HG03108 (cell line): ENCODE measurements around the gene CTXN1.
"Not testable (repeated sequence)": the region's sequence is repeated elsewhere in the genome, so short reads cannot be mapped to it uniquely, and the experiment has no call there.

ENCODE experiments used
- ATAC-seq: cut with Tn5 transposase; IDR thresholded peaks from one replicate; pipeline ENCODE4 v1.9.1; 2021; ENCODE audit warnings: moderate library complexity; ENCODE audit not compliant: unreplicated experiment

CTXN1 gene

DNA sequence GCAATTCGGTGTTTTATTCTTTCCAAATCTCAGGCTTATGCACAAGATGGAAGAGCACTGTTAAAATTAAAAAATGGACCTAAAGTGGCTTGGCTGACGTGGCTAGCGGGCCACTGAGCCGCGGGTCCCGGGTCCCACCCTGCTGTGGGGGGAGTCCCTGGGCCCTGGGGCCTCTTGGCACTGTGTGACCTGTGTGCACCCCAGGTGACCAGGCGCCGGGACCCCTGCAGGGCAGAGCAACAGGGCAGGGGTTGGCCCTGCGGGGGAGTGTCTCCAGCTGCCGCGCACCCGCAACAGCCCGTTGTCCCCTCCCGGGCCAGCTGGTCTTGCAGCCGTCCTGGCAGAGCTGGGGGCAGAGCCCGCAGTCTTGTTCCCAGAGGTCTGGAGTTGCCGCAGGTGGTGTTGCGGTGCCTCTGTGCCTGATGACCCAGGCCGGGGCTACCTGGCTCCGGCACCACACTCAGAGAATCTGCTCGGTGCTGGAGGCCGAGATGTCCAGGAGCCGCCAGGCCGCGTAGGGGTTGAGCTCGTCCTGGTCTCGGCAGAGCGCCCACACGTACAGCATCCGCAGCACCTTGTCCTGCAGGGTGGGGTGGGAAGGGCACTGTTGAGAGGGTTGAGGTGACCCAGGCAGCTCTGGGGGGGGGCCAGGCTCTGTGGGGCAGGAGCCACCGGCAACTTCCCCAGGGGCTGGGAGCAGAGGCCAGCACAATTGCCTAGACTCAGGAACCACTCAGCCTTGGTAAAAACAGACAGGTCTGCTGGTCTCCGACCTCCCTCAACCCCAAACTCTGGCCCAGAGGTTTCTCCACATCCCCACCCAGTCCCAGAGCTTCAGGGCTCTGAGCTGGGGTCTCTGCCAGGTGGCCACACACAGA is 1.0 kb upstream of the CTXN1 start:
- ATAC-seq = no peak

DNA sequence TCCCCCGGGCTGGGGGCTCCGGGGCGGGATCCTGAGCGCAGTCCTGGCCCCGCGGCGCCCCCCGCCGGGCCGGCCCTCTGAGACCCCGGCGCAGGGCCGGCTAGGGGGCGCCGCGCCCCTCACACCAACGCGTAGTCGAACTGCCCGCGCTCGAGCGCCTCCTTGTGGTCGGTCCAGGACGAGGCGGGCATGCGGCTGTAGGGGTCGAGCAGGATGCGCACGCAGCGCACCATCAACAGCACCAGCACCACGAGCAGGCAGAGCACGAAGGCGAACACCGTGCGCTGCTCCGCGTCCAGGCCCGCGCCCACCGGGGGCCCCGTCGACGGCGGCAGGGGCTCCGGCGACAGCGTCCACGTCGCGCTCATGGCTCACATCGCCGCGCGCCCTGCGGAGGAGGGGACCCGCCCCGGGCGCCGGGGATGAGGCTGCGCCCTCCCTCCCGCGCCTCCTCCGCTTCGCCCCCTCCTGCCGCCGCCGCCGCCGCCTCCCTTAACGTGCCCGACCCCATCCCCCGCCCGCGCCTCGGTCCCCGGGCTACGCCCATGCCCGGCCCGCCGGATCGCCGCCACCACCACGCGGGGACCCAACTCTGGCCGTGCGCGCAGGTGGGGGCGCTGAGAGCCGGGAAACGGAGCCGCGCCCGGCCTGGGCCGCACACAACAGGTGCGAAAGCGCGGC is 624 bp downstream of the CTXN1 start:
- no peak for ATAC-seq

DNA sequence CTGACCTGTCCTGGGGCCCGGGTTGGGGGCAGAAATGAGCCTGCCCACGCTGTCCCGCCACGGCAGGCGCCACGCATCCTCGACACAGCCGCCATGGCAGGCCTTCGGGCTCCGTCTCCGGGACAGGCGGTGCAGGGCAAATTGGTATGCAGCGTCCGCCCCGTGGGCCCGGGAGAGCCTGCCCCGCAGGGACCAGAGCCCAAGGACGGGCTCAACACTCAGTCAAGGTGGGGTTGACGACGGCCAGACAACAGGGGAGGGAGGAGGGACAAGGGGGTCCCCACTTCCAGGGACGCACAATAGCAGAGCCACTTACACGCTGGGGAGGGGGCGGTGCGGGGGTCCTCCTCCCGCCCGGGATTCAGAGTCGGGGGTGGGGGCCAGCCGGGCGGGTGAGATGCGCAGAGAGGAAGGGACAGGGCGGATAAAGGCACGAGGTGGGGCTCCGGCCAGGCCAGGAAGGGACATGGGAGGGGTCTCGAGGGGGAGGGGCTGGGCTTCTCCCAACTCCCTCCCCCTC is 1.2 kb downstream of the CTXN1 start:
- ATAC-seq = no peak

DNA sequence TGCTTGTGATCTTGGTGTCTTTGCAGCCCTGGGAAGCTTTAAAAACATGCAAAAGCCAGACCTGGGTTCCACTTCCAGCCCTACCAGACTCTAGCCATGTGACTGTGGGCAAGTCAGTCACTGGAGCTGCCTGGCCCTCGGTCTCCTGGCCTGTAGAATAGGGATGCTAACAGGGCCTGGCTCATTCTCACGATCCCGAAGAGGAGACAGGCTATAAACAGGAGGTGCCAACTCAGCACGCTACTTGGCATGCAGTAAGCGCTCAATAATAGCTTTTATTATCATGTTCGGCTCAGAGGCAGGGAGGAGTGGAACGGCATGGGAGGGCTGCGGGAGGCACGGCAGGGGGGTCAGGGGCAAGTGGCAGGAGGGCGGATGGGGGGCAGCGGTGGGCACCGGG is 1.7 kb downstream of the CTXN1 start:
- ATAC-seq = no peak

DNA sequence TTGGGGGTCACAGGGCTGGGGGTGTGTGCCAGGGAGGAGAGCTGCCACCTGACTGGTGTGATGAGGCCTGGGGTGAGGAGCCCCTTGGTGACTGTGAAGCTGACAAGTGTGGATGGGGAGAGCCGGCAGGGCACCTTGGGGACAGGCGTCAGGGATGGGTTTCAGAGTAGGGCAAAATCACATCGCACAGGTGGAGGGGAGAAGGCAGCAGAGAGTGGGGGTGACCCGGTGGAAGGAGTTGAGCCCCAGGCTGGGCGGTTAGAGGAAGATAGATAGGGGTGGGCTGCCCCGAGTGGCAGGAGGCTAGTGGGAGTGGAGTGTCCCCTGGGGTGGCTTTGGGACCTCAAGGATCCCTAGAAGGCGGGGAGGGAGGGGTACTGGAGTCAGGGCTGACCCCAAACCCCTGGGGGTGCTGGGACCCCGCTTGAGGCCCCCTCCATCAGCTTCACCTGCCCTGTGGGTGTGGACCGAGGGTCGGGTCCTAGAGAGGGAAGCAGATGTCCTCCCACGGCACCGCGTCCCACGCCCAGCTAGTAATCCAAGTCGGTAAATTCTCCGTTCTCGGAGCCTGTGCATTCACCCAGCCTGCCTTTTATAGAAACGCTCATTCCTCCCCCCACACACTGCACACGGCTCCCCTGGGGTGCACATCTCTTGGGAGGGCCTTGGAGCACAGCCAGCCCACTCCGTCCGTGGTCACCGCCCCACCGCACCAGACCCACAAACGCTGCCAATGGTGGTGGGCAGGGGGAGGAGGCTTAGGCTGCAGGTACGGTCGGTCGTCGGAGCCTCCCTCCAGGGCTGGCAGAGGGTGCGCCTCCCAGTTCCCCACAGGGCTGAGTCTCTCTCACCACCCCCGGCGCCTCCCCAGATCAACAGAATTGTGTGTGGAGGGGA is 2.4 kb downstream of the CTXN1 start:
- no peak for ATAC-seq

DNA sequence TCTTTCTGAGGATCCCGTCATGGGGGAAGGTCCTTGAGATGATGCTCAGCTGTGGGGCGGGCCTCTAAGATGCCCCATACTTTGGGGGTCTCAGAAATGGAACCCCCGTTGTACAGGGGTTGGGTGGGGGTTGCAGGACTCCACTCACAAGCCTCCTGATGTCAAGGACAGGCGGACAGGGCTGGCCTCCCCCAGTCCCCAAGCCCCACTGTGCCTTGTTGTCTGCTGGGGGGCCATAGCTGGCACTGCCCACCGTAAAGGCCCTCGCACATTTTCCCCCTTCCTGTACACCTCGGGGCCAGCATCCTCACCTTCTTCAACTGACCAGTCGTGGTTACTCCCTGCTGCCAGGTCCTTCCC is 3.1 kb downstream of the CTXN1 start:
- no peak for ATAC-seq

DNA sequence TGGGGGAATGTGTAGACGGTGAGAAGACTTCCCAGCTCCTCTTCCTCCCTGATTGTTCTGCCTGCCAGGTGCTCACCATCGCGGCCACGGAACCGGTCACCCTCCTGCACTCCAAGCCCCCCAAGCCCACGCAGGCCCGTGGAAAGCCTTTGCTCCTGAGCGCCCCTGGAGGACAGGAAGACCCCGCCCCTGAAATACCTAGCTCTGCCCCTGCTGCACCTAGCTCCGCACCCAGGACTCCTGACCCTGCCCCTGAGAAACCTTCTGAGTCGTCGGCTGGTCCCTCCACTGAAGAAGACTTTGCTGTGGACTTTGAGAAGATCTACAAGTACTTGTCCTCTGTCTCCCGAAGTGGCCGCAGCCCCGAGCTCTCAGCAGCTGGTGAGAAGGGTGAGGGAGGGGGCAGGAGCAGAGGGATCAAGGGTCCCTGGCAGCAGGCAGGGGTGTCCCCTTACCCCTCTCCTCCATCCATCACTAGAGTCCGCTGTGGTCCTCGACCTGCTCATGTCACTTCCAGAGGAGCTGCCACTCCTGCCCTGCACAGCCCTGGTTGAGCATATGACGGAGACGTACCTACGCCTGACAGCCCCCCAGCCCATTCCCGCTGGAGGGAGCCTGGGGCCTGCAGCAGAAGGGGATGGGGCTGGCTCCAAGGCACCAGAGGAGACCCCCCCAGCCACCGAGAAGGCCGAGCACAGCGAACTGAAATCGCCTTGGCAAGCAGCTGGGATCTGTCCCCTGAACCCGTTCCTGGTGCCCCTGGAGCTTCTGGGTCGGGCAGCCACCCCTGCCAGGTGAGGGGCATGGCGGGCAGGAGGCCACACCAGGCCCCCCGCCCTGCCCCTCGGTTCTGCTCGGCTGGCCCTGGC is 3.7 kb downstream of the CTXN1 start:
- no peak for ATAC-seq

DNA sequence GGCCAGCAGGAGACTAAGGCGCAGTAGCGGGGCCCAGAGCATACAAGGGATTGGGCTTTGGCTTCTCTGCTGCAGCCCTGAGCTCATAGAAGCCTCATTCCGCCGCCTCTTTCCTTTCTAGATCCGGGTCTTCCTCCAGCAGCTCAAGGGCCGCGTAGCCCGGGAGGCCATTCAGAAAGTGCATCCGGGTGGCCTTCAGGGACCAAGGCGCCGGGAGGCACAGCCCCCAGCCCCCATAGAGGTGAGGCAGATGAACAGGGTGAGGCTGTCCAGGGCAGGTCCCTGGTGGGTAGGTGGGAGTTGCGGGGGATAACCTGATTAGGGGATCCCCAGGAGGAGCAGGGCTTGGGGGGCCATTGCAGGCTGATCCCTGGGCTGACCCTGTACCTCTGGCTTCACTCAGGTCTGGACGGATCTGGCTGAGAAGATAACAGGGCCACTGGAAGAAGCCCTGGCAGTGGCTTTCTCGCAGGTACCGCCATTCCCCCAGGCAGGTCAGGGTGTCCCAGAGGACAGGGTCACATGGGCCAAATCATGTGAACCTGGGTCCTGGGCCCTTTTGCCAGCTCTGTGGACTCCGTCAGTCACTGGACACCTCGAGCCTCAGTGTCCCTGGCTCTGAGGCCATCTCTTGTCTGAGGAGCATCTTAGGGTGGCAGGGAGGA is 4.5 kb downstream of the CTXN1 start:
- ATAC-seq = no peak

DNA sequence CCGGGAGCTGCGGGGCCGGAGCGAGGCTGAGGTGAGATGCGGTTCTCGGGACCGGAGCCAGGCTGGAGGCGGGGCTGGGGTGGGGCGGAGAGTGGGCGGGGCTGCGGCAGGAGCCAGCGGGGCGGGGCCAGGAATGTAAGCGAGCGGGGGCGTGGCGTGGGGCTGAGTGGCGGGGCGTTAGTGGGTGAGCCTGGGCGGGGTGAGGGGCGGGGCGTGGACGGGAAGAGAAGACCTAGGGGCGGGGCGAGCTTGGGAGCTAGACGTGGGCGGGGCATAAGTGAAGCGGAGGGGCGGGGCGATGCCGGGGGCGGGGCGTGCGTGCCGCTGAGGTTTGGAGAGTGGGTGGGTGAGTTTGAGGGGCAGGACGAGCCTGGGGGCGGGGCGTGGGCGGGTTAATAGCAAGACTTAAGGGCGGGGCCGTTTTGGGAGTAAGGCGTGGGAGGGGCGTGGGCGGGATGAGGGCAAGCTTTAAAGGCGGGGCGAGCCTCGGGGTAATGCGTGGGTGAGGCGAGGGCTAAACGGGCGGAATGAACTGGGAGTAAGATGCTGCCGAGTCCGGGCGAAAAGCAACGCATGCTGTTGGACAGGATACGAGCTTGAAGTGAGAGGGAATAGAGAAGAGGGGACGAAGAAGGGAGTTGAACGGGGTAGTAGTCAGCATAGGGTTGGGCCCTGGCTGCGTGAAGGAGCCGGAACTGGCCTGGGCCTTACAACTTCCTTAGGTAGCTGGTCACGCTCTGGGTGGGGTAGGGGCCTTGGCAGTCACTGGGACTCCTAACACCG is 5.2 kb downstream of the CTXN1 start:
- ATAC-seq = peak; percentile 32

DNA sequence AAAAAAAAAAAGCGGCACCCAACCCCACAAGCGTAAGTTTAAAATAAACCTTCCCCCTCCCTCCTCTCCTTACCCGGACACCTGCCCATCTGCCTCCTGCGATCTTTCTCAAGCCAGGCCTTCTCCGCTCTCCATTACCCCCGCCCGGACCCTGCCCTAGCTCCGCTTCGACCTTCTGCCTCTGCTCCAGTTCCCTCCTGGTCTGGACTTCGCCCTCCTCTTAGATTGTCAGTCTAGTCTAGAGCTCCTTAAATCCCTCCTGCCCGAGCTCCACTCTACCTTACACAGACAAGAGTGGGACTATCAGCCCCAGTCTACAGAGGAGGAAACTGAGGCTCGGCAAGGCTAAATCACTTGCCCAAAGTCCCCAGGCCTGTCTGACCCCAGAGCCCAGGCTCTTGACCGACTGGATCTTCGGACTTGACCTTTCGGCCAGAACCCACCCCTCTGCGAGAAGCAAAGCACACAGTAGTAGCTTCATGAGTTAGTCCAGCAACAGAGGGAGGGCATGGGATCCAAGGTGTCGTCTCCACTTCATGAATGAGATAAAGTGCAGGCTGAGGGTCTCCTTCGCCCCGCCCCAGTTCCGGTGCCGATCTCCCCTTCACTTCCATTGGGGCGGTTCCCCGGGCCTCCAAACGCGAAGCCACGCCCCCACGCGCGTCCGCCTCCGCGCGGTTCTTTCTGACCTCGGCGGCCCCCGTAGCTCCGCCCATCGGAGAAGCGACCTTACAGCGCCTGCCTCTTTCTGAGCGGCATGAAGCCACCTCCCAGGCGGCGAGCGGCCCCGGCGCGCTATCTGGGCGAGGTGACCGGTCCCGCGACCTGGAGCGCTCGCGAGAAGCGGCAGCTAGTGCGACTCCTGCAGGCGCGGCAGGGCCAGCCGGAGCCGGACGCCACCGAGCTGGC is 6.1 kb downstream of the CTXN1 start, which contains the start of gene SNAPC2:
TSS of gene SNAPC2 (plus strand) at position 729 of the 909 bp plus-strand sequence. CDS start at position 758, 29 bp downstream.
- peak; percentile 47 for ATAC-seq

DNA sequence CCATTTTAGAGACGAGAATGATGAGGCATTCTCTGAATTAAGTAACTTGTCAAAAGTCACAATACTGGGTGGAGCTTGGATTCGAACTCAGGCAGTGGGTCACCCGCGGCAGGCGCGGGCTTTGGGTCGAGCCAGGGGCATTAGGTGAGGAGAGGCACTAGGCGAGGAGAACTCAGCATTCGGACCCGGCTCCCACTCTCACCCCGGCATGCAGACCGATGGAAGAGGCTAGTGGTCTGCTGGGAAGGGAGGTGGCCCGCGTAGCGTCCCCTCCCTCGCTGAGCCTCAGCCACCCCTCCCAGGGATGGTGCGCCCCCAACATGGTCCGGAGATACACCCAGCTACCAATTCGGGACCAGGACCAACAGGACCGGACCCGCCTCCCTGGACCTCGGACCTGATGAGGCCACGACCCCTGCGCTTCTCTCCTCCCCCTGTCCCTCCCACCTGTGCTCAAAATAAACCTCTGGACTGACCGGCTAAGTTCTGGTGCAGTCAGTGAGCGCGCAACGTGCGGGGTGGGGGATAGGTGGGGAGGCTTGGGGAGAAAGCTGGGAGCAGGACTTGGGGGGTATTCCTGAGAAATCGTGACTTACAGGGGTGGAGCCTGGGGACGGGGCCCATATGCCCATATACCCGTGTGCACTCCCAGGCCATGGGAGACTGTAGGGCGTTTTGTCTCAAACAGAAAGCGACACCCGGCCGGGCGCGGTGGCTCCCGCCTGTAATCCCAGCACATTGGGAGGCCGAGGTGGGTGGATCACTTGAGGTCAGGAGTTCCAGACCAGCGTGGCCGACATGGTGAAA is 7.1 kb downstream of the CTXN1 start:
- ATAC-seq = no peak

DNA sequence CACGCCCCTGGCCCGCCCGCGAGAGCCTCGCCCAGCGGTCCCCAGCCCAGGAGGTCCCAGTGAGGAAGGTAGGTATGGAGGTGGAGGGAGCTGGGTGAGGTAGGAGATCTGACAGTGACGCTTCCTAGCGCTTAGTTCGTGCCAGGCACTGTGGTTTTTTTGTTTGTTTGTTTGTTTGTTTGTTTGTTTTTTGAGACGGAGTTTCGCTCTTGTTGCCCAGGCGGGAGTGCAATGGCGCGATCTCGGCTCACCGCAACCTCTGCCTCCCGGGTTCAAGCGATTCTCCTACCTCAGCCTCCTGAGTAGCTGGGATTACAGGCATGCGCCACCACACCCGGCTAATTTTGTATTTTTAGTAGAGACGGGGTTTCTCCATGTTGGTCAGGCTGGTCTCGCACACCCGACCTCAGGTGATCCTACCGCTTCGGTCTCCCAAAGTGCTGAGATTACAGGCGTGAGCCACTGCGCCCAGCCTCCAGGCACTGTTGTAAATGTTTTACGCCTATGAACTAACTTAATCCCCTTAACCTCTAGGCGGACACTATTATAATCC is 7.8 kb downstream of the CTXN1 start:
- not testable (repeated sequence) for ATAC-seq

DNA sequence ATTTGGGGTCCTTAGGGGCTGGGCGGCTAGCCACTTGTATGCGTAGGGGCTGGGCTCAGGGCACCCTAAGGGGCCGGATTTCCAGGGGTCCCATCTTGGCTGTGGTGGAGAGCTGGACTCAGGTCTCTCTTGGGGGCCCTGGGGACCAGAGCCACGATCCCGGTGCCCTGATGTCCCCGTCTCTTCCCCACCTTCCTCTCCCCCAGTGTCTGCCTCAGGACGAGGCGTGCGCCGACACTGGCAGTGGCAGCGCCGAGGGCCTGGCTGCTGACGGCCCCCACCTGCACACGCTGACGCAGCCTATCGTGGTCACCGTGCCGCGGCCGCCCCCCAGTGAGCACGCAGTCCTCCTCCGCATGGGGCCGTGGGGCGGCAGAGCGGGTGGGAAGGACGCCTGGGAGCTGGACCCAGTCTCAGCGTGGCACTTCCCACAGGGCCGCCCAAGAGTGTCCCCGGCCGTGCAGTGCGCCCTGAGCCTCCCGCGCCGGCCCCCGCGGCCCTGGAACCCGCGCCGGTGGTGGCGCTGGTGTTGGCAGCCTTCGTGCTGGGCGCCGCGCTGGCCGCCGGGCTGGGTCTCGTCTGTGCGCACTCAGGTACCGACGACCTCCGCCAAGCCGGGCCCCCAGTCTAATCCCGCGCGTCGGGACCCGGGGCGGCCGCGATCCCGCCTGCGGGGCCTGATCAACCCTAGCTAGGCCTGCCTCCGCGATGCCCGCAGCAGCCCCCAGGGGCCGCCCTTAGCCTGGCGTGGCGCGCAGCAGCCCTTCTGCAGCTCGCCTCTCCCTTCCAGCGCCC is 8.5 kb downstream of the CTXN1 start:
- ATAC-seq = no peak

DNA sequence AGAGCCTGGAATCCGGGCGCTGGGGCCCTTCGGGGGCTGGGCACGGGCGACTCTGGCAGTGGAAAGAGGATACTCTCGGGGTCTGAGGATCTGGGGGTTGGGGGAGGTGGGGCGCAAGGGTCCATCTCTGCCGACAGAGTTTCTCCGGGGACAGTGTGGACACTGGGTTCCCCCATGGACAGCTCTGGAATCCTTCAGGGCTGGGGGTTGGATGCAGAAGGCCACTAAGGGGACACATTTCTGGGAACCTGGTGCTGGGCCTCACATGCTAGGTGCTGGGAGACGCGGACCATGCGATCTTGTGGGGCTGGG is 9.0 kb downstream of the CTXN1 start:
- ATAC-seq = no peak

DNA sequence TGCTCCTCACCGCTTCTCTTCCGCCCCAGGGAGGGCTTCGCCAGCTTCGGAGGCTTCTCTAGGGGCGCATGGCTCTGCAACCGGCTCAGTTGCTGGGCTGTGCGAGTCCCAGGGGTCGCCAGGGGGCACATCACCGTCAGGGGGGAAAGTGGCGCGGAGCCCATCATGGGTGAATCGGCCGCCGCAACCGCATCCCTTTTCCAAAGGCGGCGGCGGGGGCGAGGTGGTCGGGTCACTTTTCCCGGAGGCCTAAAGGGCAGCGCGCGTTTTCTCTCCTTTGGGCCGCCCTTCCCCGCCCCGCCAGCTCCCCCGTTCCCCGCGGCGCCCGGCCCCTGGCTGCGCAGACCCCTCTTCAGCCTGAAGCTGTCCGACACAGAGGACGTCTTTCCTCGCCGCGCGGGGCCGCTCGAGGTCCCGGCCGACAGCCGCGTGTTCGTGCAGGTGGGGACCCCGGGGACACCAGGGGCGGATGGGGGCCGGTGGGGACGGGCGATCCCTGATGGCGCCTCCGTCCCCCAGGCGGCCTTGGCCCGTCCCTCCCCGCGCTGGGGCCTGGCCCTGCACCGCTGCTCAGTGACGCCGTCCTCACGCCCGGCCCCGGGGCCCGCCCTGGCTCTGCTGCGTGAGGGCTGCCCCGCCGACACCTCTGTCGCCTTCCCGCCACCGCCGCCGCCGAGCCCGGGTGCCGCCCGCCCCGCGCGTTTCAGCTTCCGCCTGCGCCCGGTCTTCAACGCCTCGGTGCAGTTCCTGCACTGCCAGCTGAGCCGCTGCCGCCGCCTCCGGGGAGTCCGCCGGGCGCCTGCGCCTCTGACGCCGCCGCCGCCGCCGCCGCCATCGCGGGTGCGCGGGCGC is 9.6 kb downstream of the CTXN1 start:
- ATAC-seq = no peak
